Left lobe of liver (tissue), 2 donors: Measurements from ENCODE around the gene OBP2A. TPM values are rescaled to one million over a fixed set of nuclear protein-coding genes. Genes with fewer than 3 reads are reported as not detected.
"Not testable (repeated sequence)": the region's sequence is repeated elsewhere in the genome, so short reads cannot be mapped to it uniquely, and the experiment has no call there.

Experiments
- ATAC-seq: fragments of 200-7000 bp; cut with Tn5 transposase; one replicate; pipeline ENCODE4 v1.9.1; 2020; ENCODE audit warnings: mild to moderate bottlenecking, moderate library complexity
- DNase-seq: peaks from one replicate; pipeline ENCODE4 v3.0.0-alpha.2; 2020; ENCODE audit warnings: low spot score
- total RNA-seq: library from RNA; stranded (reverse); gene quantifications from one replicate; pipeline ENCODE4 v1.2.1, GENCODE V29; 2021
- donor health status: DM: no; HTN: no; CAD: no; lungs with moderate emphysema.
- donor health status: DM: no; HTN: yes; CAD: no.

Gene OBP2A, protein sequence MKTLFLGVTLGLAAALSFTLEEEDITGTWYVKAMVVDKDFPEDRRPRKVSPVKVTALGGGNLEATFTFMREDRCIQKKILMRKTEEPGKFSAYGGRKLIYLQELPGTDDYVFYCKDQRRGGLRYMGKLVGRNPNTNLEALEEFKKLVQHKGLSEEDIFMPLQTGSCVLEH
- not detected for total RNA-seq

DNA sequence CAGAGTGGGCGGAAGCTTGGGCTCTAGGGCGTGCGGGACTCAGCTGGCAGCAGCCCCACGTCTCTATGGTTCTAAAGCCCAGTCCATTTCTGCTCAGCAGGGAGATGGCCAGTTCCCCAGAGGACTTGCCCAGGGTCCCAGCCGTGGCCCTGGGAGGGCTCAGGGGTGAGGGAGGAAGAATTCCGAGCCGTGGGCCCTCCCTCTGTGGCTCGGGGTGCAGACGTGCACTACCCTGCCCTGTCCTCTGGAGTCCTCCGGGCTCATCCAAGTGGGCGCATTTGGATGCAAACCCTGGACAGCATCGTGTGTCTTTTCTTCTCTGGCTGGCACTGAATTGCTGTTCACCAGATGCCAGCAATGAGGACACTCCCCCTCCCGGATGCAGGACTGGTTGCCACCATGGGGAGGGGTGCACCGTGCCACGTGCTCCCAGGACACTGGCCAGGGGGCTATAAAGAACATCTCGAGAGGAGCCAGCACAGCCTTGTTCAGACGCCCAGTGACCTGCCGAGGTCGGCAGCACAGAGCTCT is at the start of gene OBP2A:
Gene OBP2A (plus strand): TSS at position 481 of the 531 bp plus-strand sequence. CDS start 55 bp downstream, outside the sequence.
- peak; percentile 37 for DNase-seq

DNA sequence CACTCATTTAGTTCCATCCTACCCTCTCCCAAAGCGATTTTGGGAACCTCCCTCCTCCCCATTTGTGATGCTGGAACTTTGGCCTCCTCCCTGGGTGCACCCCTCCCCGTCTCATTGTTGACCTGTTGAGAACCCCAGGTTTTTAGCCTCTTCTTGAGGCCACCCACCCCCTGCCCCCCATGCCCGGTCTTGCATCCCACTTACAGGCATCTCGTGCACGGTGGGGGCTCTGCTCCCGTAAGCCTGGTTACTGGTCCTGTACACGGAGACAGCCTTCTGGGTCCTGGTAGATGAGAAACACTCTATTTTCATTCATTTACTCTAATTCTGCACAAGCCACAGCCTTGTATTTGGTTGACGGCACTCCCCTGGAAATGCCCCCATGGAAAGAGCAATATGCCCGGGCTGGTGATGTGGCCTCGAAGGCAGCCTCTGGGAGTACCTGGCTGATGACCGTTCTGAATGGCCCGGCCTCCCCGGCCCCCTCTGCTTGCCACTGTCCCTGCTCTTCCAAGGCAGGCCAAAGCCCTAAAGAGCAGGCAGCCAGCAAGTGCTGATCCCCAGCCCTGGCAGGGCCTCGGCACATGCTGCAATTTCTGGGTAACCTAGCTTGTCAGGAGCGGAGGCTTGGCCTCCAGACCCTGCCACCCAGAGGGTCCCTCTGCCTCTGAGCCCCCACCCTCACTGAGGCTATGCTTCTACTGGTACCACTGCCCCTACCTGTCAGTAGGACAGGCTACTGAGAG is 47.4 kb upstream of the OBP2A start:
- no peak for DNase-seq
- ATAC-seq = no peak

More for the DNA sequence above, at the start of gene OBP2A:
- ATAC-seq = not testable (repeated sequence)

GRCh38 chr9:135499326-135500070 is 46.4 kb upstream of the OBP2A start:
- ATAC-seq (peak; percentile 79), DNase-seq (peak; percentile 96)

GRCh38 chr9:135500071-135500524 is 45.8 kb upstream of the OBP2A start:
- no peak for DNase-seq

GRCh38 chr9:135500525-135501260 is 45.2 kb upstream of the OBP2A start, which contains the start of gene MRPS2:
Gene MRPS2, plus strand, starts transcription at chr9:135500682. Its CDS starts 29 bp downstream, at chr9:135500711.
- peak; percentile 89 for DNase-seq
- ATAC-seq = peak; percentile 92

More at GRCh38 chr9:135500071-135500524, 45.8 kb upstream of the OBP2A start:
- peak; percentile 43 for ATAC-seq

- ATAC-seq (no peak), DNase-seq (no peak)
These were observed 44.4 kb upstream of the OBP2A start for GRCh38 chr9:135501261-135502167.

- ATAC-seq (no peak), DNase-seq (no peak)
These were observed 43.6 kb upstream of the OBP2A start for GRCh38 chr9:135502168-135502872.

DNA sequence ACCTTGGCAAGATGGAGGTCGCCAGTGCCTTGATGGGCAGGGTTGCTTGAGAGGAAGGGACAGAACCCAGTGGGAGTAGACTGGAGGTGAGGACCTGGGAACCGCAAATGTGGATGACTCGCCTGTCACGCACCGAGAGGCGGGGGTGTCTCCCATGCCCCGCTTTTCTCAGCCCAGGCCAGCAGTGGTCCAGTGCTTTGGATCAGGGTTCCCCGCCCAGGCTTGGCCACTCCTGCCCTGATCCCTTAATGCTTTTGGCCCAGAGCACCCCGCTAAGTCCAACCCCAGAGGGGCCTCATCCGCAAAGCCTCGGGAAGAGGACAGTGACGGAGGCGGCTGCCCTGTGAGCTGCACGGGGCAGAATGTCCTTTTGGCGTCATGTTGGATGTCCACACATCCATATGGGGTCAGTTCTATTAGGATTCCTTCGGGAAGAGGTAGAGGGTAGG is 43.0 kb upstream of the OBP2A start:
- ATAC-seq (no peak), DNase-seq (no peak)

GRCh38 chr9:135503371-135504261 is 42.3 kb upstream of the OBP2A start:
- no peak for DNase-seq

GRCh38 chr9:135504262-135505243 is 41.4 kb upstream of the OBP2A start:
- ATAC-seq (peak; percentile 30), DNase-seq (no peak)

More at GRCh38 chr9:135503371-135504261, 42.3 kb upstream of the OBP2A start:
- ATAC-seq = no peak

DNA sequence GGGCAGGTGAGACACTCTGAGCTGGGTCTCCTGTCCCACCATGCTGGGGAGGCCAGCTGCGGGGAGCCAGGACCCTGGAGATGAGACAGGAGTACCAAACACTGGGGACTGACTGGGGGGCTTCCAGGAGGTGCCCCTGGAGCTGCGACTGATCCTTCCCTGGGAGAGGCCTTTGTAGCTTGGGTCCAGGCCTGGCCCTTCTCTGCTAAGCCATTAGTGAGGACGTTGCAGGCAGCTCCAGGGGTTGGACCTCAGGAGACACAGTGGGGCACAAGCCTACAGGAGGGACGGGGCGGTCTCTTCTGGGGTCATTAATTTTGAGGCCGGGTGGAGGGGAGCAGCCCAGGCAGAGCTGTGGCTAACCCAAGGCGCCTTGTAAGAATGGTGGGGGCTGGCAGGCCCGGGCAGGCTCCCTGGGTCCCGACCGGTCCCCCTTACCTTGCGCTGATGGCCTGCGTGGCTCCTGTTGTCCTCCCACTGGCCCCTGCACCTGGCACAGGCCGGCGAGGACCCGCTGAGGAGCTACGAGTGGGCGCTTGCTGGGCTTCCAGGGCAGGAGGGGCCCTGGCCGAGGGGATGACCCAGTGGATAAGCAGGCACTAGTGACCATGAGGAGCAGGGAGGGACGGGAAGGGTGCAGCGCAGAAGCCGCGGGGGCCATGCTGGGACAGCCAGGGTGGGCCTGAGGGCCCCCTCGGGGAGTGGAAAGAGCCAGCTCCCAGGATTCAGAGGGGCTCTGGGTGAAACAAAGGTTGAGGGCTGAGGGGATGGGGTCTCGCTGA is 40.3 kb upstream of the OBP2A start:
- ATAC-seq (no peak), DNase-seq (no peak)

GRCh38 chr9:135506327-135507103 is 39.4 kb upstream of the OBP2A start:
- DNase-seq (no peak), ATAC-seq (no peak)

DNA sequence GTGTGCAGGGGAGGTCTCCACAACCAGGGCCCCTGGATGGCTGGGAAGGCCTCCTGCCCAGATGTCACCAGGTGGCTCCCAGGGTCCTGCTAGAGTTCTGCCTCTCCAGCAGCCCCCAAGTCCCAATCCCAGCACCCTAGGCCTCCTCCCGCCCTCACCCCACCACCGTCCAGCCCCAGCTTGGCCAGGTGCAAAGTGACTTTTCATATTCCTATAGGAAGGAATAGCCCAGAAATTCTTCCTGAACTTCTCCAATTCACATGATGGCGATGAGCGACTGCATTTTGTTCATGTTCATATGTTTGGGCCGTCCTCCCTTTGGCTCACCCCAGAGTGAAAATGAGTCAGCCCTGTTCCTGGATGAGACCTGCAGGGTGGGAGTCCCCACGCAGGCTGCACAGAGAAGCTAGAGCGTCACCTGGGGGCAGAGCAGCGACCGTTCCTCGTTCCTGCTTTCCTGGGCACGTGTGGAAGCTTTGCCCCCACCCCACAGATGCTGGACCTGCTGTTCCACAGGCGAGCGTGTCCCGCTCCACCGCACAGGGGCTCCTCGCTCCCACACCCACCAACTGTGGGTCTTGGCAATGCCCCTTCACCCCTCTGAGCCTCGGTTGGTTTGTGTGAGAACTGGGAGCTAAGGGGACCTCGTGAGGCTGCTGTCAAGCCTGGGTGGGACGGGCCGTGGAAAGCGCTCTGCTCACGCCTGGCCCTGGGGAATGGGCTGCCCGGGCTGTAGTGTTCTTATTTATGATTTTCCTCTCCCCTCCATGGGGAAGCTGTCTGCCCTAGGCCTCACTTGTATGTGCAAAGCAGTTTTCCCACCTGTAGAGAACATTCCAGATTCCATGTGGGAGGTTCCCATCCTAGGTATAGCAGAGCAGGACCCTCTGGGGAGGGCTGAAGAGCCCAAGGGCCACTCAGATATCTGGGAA is 38.6 kb upstream of the OBP2A start:
- DNase-seq (peak; percentile 29), ATAC-seq (no peak)
